ENCODE measurements around the gene VPS39. TPM values are rescaled to one million over a fixed set of nuclear protein-coding genes. Genes with fewer than 3 reads are reported as not detected.

Gene VPS39
- total RNA-seq, 4 donors from 2014 or later, result 24.4 to 57.2 (median 31.9) TPM

DNA sequence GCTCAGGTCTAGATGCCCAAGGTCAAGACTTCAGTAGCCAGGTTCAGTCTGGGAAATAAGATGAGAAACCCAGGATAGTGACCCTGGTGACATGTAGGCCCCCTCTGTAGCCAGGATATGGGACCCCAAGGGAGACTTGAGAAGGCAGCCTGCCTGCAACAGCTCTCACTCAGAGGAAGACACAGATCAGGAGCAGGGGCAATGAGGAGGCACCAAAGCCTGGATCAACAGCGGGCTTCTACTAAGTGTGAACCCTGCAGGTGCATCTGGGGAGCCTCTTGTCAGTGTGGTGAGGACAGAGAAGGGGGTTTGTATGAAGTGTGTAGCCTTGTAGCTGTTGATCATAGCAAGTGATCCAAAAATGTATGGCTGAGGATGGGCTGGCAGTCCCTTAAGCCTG is 77.1 kb downstream of the VPS39 start:
- intact Hi-C loops (cut with DNase I), result loop anchor here (5.0 to 10.0 kb wide), 2 partner anchors 64 to 146 kb away; no protein-coding TSS in a partner anchor
- no peaks in the 10 kb centered on the region for H3K9me3 ChIP-seq
- peaks cover 0 to 33% (median 0%) of the 10 kb centered on the region in 4 donors for H3K27me3 ChIP-seq
- peaks cover 0 to 5% (median 0%) of the 10 kb centered on the region in 3 donors for H3K4me1 ChIP-seq
- TF ChIP-seq, protein P1, sequence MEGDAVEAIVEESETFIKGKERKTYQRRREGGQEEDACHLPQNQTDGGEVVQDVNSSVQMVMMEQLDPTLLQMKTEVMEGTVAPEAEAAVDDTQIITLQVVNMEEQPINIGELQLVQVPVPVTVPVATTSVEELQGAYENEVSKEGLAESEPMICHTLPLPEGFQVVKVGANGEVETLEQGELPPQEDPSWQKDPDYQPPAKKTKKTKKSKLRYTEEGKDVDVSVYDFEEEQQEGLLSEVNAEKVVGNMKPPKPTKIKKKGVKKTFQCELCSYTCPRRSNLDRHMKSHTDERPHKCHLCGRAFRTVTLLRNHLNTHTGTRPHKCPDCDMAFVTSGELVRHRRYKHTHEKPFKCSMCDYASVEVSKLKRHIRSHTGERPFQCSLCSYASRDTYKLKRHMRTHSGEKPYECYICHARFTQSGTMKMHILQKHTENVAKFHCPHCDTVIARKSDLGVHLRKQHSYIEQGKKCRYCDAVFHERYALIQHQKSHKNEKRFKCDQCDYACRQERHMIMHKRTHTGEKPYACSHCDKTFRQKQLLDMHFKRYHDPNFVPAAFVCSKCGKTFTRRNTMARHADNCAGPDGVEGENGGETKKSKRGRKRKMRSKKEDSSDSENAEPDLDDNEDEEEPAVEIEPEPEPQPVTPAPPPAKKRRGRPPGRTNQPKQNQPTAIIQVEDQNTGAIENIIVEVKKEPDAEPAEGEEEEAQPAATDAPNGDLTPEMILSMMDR (IDR thresholded peaks at IDR 0.05), result no peak
- no peak for TF ChIP-seq POLR2A (IDR thresholded peaks at IDR 0.05)
- H3K36me3 ChIP-seq, result no peaks in the 10 kb centered on the region
- no peak overlapping the region for H3K4me3 ChIP-seq
- DNase-seq, result no peak
- no peak overlapping the region for H3K27ac ChIP-seq
- WGBS, 2 donors, result 100% methylated on average over 1 of the region's 1 CpG; no CpG with 5 or more reads in 1 of the 2 donors

- Histone ChIP-seq H3K4me1 (peaks cover 0 to 5% (median 0%) of the 10 kb centered on the region in 3 donors), H3K9me3 (no peaks in the 10 kb centered on the region), H3K27me3 (peaks cover 0 to 33% (median 0%) of the 10 kb centered on the region in 4 donors), H3K36me3 (no peaks in the 10 kb centered on the region), H3K27ac (no peak overlapping the region), H3K4me3 (no peak overlapping the region)
- no peak for DNase-seq
- 76 to 77% methylated on average over 4 to 7 of the region's 8 CpGs for WGBS, 2 donors
- intact Hi-C loops (cut with DNase I), result loop anchor here (5.0 to 10.0 kb wide), 2 partner anchors 63 to 146 kb away; no protein-coding TSS in a partner anchor
- no peak for TF ChIP-seq POLR2A (IDR thresholded peaks at IDR 0.05)
- TF ChIP-seq, protein P1 (IDR thresholded peaks at IDR 0.05), result no peak
Measured at GRCh38 chr15:42130246-42130986, 77.7 kb downstream of the VPS39 start.

- H3K4me1 ChIP-seq, result peaks cover 0 to 5% (median 0%) of the 10 kb centered on the region in 3 donors
- no peaks in the 10 kb centered on the region for H3K9me3 ChIP-seq
- intact Hi-C loops (cut with DNase I), result no loop called here
- TF ChIP-seq POLR2A (IDR thresholded peaks at IDR 0.05), result no peak
- TF ChIP-seq, protein P1 (IDR thresholded peaks at IDR 0.05), result no peak
- no peaks in the 10 kb centered on the region for H3K36me3 ChIP-seq
- DNase-seq, result no peak
- WGBS, 2 donors, result 61 to 85% methylated on average over 2 of the region's 2 CpGs
- no peak overlapping the region for H3K27ac ChIP-seq
- no peak overlapping the region for H3K4me3 ChIP-seq
- H3K27me3 ChIP-seq, result peaks cover 0 to 33% (median 0%) of the 10 kb centered on the region in 4 donors
Measured at GRCh38 chr15:42129364-42129763, 78.7 kb downstream of the VPS39 start.

DNA sequence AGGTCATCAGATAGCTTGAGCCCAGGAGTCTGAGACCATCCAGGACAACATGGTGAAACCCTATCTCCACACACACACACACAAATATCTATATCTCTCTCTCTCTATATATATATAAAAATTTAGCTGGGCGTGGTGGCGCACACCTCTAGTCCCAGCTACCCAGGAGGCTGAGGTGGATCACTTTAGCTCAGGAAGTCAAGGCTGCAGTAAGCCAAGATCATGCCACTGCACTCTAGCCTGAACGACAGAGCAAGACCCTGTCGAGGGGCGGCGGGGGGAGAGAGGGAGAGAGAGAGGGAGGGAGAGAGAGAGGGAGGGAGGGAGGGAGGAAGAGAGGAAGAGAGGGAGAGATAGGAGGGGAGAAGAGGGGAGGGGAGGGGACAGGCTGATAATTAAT is 79.6 kb downstream of the VPS39 start:
- no peak overlapping the region for H3K27ac ChIP-seq
- peaks cover 0 to 5% (median 0%) of the 10 kb centered on the region in 3 donors for H3K4me1 ChIP-seq
- H3K27me3 ChIP-seq, result peaks cover 0 to 33% (median 0%) of the 10 kb centered on the region in 4 donors
- H3K4me3 ChIP-seq, result no peak overlapping the region
- DNase-seq, result no peak
- no peaks in the 10 kb centered on the region for H3K9me3 ChIP-seq
- TF ChIP-seq, protein P1 (IDR thresholded peaks at IDR 0.05), result no peak
- TF ChIP-seq POLR2A (IDR thresholded peaks at IDR 0.05), result no peak
- WGBS, 2 donors, result 67 to 85% methylated on average over 3 to 4 of the region's 6 CpGs
- intact Hi-C loops (cut with DNase I), result no loop called here
- H3K36me3 ChIP-seq, result no peaks in the 10 kb centered on the region

- WGBS, 2 donors, result 89 to 94% methylated on average over 3 of the region's 3 CpGs
- H3K36me3 ChIP-seq, result no peaks in the 10 kb centered on the region
- H3K4me3 ChIP-seq, result no peak overlapping the region
- DNase-seq, result no peak
- H3K27me3 ChIP-seq, result peaks cover 0 to 13% (median 0%) of the 10 kb centered on the region in 4 donors
- peaks cover 0 to 11% (median 0%) of the 10 kb centered on the region in 3 donors for H3K4me1 ChIP-seq
- H3K27ac ChIP-seq, result no peak overlapping the region
- intact Hi-C loops (cut with DNase I), result no loop called here
- no peak for TF ChIP-seq POLR2A (IDR thresholded peaks at IDR 0.05)
- TF ChIP-seq, protein P1 (IDR thresholded peaks at IDR 0.05), result no peak
- no peaks in the 10 kb centered on the region for H3K9me3 ChIP-seq
Measured at GRCh38 chr15:42123546-42123945, 84.6 kb downstream of the VPS39 start.
